Activated CD4-positive, alpha-beta T cell treated with anti-CD3 and anti-CD28 coated beads, Interleukin-2, amount 50 U/mL, for 1 hour (primary cell): ENCODE data around the gene GRIN1.

ENCODE experiments used
- DNase-seq: peaks from one replicate; pipeline ENCODE4 v3.0.0-alpha.2; 2020

Gene GRIN1

GRCh38 chr9:137180491-137180890, 41.5 kb downstream of the GRIN1 start:
- DNase-seq: no peak

GRCh38 chr9:137181680-137182079, 42.7 kb downstream of the GRIN1 start:
- DNase-seq: no peak

GRCh38 chr9:137182836-137183235, 43.9 kb downstream of the GRIN1 start:
- DNase-seq: no peak

DNA sequence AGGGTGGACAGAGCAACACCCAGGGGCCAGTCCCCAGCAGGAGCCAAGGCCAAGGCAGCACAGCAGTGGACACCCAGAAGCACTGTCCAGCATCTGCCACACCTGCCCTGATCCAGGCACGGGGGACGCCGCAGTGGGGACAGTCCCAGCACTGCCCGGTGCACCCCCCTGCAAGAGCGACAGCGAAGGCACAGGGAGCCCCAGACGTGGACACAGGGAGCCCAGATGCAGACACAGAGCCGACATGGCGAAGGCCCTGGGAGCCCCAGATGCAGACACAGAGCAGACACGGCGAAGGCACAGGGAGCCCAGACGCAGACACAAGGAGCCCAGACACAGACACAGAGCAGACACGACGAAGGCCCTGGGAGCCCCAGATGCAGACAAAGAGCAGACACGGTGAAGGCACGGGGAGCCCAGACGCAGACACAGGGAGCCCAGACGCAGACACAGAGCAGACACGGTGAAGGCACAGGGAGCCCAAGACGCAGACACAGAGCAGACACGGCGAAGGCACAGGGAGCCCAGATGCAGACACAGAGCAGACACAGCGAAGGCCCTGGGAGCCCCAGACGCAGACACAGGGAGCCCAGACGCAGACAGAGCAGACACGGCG, 45.1 kb downstream of the GRIN1 start:
- no peak for DNase-seq

DNA sequence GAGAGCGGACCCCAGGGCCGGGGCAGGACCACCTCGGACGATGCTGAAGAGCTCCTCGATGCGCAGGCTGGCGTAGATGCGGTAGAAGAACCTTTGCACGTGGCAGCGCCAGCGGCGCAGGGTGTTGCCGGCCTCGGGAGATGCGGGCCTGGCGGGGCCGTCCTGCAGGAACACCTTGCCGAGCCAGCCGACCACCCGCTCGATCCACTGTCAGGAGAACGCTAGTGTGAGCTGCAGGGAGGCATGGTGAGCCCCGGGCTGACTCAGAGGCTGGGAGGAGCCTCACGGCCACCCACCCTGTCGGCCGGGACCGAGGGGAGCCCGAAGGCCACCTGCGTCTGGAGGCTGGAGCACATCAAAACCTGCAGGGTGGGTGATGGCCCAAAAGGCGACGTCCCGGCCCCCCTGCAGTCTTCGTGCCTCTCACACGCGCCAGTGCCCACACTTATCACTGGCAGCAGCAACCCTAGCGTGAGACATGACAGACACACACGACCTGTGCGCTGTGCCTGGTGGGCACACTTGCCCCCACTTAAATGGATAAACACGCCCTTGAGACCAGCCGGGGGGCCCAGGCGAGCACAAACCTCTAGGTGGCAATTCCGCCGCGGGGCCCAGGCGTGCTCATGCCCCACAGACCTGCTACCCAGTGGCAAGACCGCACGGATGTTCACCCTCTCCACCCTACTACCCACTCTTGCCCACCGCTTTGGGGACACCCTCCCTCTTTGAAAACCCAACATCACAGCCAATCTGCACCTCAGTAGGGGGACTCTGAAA, 46.1 kb downstream of the GRIN1 start:
- no peak for DNase-seq

DNA sequence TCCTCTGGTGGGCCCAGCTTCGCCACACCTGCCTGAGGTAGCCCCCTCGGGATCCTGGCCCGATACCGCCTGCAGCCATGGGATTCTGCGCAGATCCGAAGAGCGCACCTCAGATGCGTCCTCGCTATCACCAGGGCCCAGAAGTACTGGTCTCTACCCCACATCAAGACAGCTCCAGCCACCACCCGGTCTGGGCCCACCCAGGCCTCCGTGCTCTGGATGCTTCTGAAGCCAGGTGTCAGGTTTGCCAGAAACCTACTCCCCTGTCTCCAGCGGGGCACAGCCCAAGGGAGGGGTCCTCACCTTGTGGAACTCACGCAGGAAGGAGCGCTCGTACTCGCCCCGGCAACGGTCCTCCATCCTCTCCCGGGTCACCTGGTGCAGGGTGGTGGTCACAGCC, 47.0 kb downstream of the GRIN1 start:
- DNase-seq: no peak

GRCh38 chr9:137186385-137186784, 47.4 kb downstream of the GRIN1 start:
- no peak for DNase-seq

DNA sequence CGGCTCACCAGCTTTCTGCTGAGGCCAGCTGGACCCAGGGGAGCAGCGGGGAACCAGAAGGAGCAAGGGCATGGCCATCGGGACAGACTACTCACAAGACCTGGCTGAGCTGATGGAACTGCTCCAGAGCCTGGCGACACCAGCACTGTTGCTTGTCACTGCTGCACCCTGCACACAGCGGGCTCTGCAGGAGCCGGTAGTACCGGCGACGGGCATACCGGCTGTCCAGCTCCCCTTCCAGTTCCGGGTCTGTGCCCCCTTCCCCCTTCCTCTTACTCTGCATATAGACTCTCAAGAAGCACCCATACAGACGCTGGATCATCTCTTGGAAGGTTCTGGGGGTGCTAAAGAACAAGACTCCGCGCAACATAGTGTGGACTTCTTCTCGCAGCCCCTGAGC, 48.4 kb downstream of the GRIN1 start:
- DNase-seq: no peak

DNA sequence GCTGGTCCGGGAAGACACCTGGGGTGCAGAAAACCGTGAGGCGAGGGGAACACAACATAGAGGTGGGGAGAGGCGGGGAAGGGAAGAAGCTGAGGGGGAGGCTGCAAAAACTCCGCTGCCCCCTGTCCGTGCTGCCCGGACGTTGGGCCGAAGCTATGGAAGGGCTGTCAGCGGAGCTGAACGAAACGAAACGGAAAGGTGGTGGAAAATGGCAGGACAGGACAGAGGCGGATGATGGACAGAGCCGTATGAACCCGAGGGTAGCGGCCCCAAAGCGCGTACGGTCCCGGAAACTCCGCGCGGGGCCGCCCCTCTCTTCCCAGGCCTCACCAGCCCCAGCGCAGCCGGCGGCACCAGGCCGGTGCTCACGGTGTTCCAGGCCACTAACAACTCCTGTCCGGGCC, 49.1 kb downstream of the GRIN1 start:
- DNase-seq: no peak

- DNase-seq: peak; percentile 93
Observed at GRCh38 chr9:137188490-137189296, 49.7 kb downstream of the GRIN1 start, which contains the start of the genes ANAPC2 and SSNA1. Gene ANAPC2 (minus strand): TSS chr9:137188560. CDS start chr9:137188532, 28 bp downstream. Gene SSNA1 (plus strand): TSS chr9:137188676. CDS start chr9:137188727, 51 bp downstream.

DNA sequence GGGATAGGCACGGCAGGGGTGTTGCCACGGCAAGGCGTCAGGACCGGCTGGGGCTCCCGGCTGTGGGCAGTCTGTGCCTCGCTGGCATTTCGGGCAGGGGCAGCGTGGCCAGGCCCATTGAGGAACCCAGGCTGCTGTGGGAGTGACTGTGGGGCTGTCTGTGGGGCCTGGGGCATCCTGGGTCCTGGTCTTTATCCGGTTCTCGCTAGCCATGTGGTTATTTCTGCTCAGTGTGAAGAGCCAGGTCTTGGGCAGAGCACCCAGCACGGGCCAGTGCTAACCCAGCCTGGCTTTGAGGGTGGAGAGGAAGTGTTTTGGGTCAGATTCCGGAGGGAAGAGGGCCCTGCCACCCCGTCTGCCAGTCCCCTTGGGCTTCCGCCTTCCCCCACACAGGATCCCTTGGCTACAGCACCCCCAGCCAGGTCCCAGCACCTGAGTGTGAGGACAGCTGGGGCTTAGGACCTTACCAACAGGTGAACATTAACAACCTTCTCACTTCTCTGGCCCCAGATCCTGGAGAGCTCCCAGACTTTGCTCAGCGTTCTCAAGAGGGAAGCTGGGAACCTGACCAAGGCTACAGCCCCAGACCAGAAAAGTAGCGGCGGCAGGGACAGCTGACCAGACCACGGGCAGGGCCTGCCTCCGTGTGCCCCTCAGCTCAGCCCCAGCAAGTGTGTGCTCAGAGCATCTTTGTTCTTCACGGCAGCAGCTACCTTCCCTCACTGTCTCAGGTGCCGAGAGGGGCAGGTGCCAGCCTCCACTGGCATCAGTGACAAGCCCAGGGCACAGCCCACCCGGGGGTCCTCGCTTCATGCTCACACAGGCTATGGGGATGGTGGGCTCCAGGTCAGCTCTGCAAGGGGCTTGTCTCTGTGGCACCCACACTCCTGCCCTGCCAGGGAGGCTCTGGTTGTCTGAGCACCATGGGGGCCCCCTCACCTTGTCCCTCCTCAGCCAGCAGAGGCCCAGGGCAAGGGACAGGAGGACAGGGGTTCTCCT, 50.6 kb downstream of the GRIN1 start:
- DNase-seq: no peak

DNA sequence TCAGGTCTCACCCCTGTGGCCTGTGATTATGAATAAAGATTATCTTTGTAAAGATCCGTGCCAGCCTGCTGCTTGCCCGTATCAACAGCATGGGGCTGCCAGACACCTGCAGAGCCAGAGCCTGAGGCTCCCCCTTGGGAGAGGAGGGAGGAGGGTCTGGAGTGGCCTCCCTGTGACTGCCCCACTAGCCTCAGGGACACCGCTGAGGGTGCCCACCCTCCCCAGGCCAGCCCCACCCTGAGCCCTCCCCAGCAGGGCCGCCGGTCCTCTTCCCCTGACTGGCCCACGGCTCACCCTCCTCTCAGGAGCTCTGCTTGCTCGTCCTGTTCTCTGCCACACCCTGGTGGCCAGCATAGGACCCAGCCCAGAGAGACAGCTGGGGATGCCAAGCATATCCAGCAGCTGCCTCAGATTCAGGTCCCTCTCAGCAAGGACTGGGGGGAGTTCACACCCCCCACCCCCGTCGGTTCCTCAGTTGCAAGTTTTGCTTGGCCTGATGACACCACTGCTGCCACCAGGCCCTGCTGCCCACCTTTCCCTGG, 51.4 kb downstream of the GRIN1 start:
- DNase-seq: no peak

DNA sequence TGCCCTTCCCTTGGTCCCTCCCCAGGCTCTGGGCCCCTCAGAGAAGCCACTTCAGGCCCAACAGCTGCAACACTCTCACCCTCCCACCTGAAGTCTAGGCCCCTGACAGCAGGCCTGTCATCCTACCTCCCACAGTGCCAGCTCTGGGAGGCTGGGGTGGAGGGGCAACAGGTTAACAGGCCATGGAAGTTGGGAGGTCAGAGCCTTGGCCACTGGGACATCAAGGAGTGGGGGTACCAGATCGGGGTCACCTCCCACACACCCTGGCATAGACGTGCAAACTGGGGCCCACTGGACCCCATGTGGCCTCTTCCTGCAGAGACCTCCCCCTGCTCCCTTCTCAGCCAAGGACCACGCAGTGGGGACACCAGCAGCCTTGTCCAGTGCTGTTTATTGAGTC, 52.3 kb downstream of the GRIN1 start:
- DNase-seq: no peak

GRCh38 chr9:137191691-137192447, 52.9 kb downstream of the GRIN1 start:
- no peak for DNase-seq

GRCh38 chr9:137192448-137192780, 53.5 kb downstream of the GRIN1 start:
- no peak for DNase-seq

GRCh38 chr9:137192859-137193258, 53.9 kb downstream of the GRIN1 start:
- no peak for DNase-seq

DNA sequence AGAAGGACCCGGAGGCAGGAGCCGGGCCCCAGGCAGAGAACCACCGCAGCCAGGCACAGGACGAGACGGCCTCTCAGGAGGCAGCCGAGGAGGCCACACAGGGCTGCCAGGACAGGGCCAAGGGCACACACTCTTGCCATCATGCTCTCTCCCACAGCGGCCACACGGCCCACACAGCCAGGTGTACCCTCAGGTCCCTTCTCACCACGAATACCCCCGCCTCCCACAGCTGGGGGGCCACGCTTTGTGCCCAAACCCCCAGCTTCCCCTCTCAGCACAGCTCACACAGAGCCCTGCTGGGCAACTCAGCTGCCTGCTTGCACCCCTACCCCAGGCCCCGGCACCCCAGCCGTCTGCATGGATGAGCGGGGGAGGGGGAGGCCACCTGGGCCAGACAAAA, 54.8 kb downstream of the GRIN1 start:
- no peak for DNase-seq

DNA sequence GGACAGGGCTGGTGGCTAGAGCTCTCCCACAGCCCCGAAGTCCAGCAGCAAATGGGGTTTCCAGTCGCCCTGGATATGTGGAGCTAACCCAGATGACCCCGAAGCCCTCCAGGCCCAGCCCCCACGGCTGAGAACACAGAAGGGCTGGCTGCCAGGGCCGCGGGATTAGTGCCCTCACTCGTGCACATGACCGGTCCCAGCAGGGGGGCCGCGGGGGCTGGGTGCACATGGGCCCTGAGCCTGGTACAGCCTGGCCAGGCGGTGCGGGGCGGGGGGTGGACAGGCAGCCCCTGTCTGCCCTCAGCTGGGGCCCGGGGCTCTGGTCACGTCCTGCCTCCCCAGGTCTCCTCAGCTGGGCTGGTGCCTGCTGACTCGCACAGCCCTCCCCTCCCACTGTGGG, 55.4 kb downstream of the GRIN1 start:
- DNase-seq: no peak

DNA sequence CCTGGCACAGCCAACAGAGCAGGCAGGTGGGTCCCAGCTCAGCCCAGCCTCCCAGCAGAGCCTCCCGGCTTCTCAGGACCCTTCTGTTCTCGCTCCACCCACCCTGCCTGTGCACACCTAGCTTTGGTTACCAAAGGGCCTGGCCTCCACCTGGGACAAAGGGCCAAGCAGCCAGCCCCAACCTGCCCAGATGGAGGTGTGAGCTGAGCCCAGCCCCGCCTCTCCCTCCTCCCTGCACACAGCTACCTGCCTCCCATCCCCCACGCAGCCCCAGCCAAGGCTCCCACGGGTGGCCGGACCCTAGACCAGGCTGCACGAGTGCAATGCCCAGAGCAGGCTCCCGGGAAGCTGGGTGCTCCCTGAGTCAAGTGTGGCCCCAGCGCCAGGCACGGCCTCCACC, 56.0 kb downstream of the GRIN1 start:
- no peak for DNase-seq

GRCh38 chr9:137195525-137196220, 56.7 kb downstream of the GRIN1 start:
- no peak for DNase-seq
